ENCODE measurements around the gene ATP8B4. TPM values are rescaled to one million over a fixed set of nuclear protein-coding genes. Genes with fewer than 3 reads are reported as not detected.

The ATP8B4 gene
- total RNA-seq, 1 donor from 2014 or later, result 15.1 TPM

- no peak for TF ChIP-seq CTCF (IDR thresholded peaks at IDR 0.05)
- intact Hi-C loops (cut with DNase I), result no loop called here
- no peaks in the 10 kb centered on the region for H3K36me3 ChIP-seq
- H3K27me3 ChIP-seq, result no peaks in the 10 kb centered on the region
- H3K4me3 ChIP-seq, result no peak overlapping the region
- H3K27ac ChIP-seq, result no peak overlapping the region
- H3K9me3 ChIP-seq, result no peaks in the 10 kb centered on the region
- DNase-seq (ENCODE audit: low spot score in 2 of 2), result no peak
- peaks cover 0 to 3% of the 10 kb centered on the region in 2 donors for H3K4me1 ChIP-seq
Measured at GRCh38 chr15:50018491-50018890, 100.5 kb downstream of the ATP8B4 start.

- H3K4me3 ChIP-seq, result no peak overlapping the region
- no peaks in the 10 kb centered on the region for H3K36me3 ChIP-seq
- no peak for TF ChIP-seq CTCF (IDR thresholded peaks at IDR 0.05)
- intact Hi-C loops (cut with DNase I), result no loop called here
- no peaks in the 10 kb centered on the region for H3K9me3 ChIP-seq
- no peak overlapping the region for H3K27ac ChIP-seq
- H3K4me1 ChIP-seq, result peaks cover 0 to 3% of the 10 kb centered on the region in 2 donors
- DNase-seq (ENCODE audit: low spot score in 2 of 2), result no peak
- H3K27me3 ChIP-seq, result no peaks in the 10 kb centered on the region
Measured at GRCh38 chr15:50017522-50017921, 101.5 kb downstream of the ATP8B4 start.

GRCh38 chr15:50016951-50017350 is 102.1 kb downstream of the ATP8B4 start:
- no peak overlapping the region for H3K4me3 ChIP-seq
- no peaks in the 10 kb centered on the region for H3K27me3 ChIP-seq
- intact Hi-C loops (cut with DNase I), result no loop called here
- peaks cover 0 to 3% of the 10 kb centered on the region in 2 donors for H3K4me1 ChIP-seq
- H3K27ac ChIP-seq, result no peak overlapping the region
- no peaks in the 10 kb centered on the region for H3K36me3 ChIP-seq
- no peak for TF ChIP-seq CTCF (IDR thresholded peaks at IDR 0.05)
- DNase-seq (ENCODE audit: low spot score in 2 of 2), result no peak
- H3K9me3 ChIP-seq, result no peaks in the 10 kb centered on the region

GRCh38 chr15:50012790-50013189 is 106.2 kb downstream of the ATP8B4 start:
- no peak overlapping the region for H3K27ac ChIP-seq

GRCh38 chr15:50009634-50010033 is 109.4 kb downstream of the ATP8B4 start:
- Histone ChIP-seq H3K27ac (no peak overlapping the region), H3K4me1 (no peaks in the 10 kb centered on the region), H3K36me3 (no peaks in the 10 kb centered on the region), H3K27me3 (no peaks in the 10 kb centered on the region), H3K9me3 (no peaks in the 10 kb centered on the region), H3K4me3 (no peak overlapping the region)
- intact Hi-C loops (cut with DNase I), result no loop called here
- no peak for TF ChIP-seq CTCF (IDR thresholded peaks at IDR 0.05)
- DNase-seq (ENCODE audit: low spot score in 2 of 2), result no peak

More at GRCh38 chr15:50012790-50013189, 106.2 kb downstream of the ATP8B4 start:
- TF ChIP-seq CTCF (IDR thresholded peaks at IDR 0.05), result no peak
- no peak for DNase-seq (ENCODE audit: low spot score in 2 of 2)
- Histone ChIP-seq H3K4me3 (no peak overlapping the region), H3K4me1 (peaks cover 0 to 3% of the 10 kb centered on the region in 2 donors), H3K36me3 (no peaks in the 10 kb centered on the region), H3K9me3 (no peaks in the 10 kb centered on the region), H3K27me3 (no peaks in the 10 kb centered on the region)
- intact Hi-C loops (cut with DNase I), result no loop called here

- no peak overlapping the region for H3K27ac ChIP-seq
- H3K36me3 ChIP-seq, result no peaks in the 10 kb centered on the region
- intact Hi-C loops (cut with DNase I), result loop anchor here (2.0 to 5.0 kb wide), 3 partner anchors 127 to 765 kb away; partner anchors contain the start of genes DTWD1 and FAM227B
- peak; percentile 31 to 83 for DNase-seq (ENCODE audit: low spot score in 2 of 2)
- H3K27me3 ChIP-seq, result no peaks in the 10 kb centered on the region
- no peaks in the 10 kb centered on the region for H3K4me1 ChIP-seq
- TF ChIP-seq CTCF (IDR thresholded peaks at IDR 0.05), result peak; percentile 67 to 75 (median 71)
- H3K9me3 ChIP-seq, result no peaks in the 10 kb centered on the region
- H3K4me3 ChIP-seq, result no peak overlapping the region
Measured at GRCh38 chr15:50003786-50004334, 115.2 kb downstream of the ATP8B4 start.
